Stomach (tissue), 4 donors: ENCODE results near the gene OSBPL6.

Experiments
- POLR2A ChIP-seq, 4 donors: fragments of 450-650 bp; IDR thresholded peaks; one replicate each; pipeline ENCODE4 v1.6.1; 2016; ENCODE audit warnings: antibody characterized with exemption in 4 of 4, control low read depth in 2 of 4, mild to moderate bottlenecking in 1 of 4, moderate library complexity in 1 of 4
- TF ChIP-seq, protein P1 (sequence below), 7 experiments: fragments of 450-650 bp in 4 of 7; fragments of 200-600 bp in 3 of 7; sonication (generic) in 3 of 7; IDR thresholded peaks; one replicate each; pipeline ENCODE4 v1.5.1; 2016 to 2019; ENCODE audit warnings: antibody characterized with exemption in 7 of 7, control low read depth in 2 of 7, mild to moderate bottlenecking in 1 of 7

DNA sequence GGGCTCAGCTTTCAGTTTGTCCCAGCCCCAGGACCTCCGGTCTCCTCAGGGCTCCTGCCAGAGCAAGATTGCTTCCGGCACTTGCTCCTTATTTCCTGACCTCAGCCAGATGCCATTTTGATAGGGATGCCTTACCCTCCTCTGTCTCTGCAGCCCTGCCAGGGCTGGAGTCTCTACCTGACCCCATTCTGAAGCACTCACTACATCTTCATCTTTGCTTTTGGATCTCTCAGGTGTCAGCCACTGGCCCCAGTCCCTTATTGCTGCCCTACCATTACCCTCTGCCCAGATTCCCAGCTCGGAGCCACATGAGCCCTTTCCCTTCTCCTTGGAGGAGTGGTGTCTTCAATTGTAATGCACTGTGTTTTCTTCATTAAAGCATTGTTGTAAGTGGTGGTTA lies 17.1 kb downstream of the OSBPL6 start:
- TF ChIP-seq, protein P1, sequence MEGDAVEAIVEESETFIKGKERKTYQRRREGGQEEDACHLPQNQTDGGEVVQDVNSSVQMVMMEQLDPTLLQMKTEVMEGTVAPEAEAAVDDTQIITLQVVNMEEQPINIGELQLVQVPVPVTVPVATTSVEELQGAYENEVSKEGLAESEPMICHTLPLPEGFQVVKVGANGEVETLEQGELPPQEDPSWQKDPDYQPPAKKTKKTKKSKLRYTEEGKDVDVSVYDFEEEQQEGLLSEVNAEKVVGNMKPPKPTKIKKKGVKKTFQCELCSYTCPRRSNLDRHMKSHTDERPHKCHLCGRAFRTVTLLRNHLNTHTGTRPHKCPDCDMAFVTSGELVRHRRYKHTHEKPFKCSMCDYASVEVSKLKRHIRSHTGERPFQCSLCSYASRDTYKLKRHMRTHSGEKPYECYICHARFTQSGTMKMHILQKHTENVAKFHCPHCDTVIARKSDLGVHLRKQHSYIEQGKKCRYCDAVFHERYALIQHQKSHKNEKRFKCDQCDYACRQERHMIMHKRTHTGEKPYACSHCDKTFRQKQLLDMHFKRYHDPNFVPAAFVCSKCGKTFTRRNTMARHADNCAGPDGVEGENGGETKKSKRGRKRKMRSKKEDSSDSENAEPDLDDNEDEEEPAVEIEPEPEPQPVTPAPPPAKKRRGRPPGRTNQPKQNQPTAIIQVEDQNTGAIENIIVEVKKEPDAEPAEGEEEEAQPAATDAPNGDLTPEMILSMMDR (IDR thresholded peaks at IDR 0.05): no peak
- no peak for TF ChIP-seq POLR2A (IDR thresholded peaks at IDR 0.05)
